Progenitor cell of endocrine pancreas (in vitro differentiated cells): Measurements from ENCODE around the gene PTRHD1. TPM values are rescaled to one million over a fixed set of nuclear protein-coding genes. Genes with fewer than 3 reads are reported as not detected.

Experiments used
- DNase-seq: peaks from one replicate; pipeline ENCODE4 v3.0.0; 2021; ENCODE audit warnings: low spot score; ENCODE audit not compliant: unreplicated experiment
- H3K27ac Mint-ChIP-seq: 2 replicates; pipeline ENCODE4 v1.8.0; 2021; ENCODE audit warnings: mild to moderate bottlenecking, moderate library complexity, mixed read lengths
- H3K27me3 Mint-ChIP-seq: 2 replicates; pipeline ENCODE4 v1.8.0; 2021; ENCODE audit warnings: mixed read lengths
- H3K36me3 Mint-ChIP-seq: 2 replicates; pipeline ENCODE4 v1.8.0; 2022; ENCODE audit warnings: mixed read lengths; ENCODE audit not compliant: insufficient read depth
- H3K4me1 Mint-ChIP-seq: 2 replicates; pipeline ENCODE4 v1.8.0; 2021; ENCODE audit warnings: low read depth, mixed read lengths
- H3K4me3 Mint-ChIP-seq: 2 replicates; pipeline ENCODE4 v1.8.0; 2021; ENCODE audit warnings: low read depth, mild to moderate bottlenecking, moderate library complexity, mixed read lengths
- H3K9me3 Mint-ChIP-seq: 2 replicates; pipeline ENCODE4 v1.8.0; 2021; ENCODE audit warnings: low read depth, mixed read lengths
- CTCF ChIP-seq: fragments of 200-600 bp; sonication (generic); IDR thresholded peaks from one replicate; pipeline ENCODE4 v1.5.0; 2021; ENCODE audit warnings: antibody characterized with exemption, mild to moderate bottlenecking; ENCODE audit not compliant: unreplicated experiment
- long read RNA-seq: library from polyadenylated mRNA; unstranded; transcript quantifications from one replicate; pipeline ENCODE4 v2.0.0, GENCODE V29; 2020
- total RNA-seq: library from RNA; stranded (reverse); gene quantifications from 2 replicates; pipeline ENCODE4 v1.2.1, GENCODE V29; 2021

Gene PTRHD1
- total RNA-seq, result 21.3 and 26.2 TPM in 2 replicates
- long read RNA-seq, transcript PTRHD1-201 (2 exons, 1,105 nt), result major isoform, 11 of 13 reads
- long read RNA-seq, partial matches to known transcripts, result 0 of 13 reads
- long read RNA-seq, other reads (novel, unspliced or antisense), result 2 of 13 reads

- peaks cover 16% of the 10 kb centered on the region for H3K4me1 Mint-ChIP-seq
- H3K27me3 Mint-ChIP-seq, result no peaks in the 10 kb centered on the region
- DNase-seq, result peak; percentile 91
- H3K36me3 Mint-ChIP-seq, result peaks cover 12% of the 10 kb centered on the region
- H3K4me3 Mint-ChIP-seq, result peak within 1 kb of the TSS; percentile 99
- H3K27ac Mint-ChIP-seq, result peak within 1 kb of the TSS; percentile 100
- peak; percentile 78 for TF ChIP-seq CTCF
- no peaks in the 10 kb centered on the region for H3K9me3 Mint-ChIP-seq
Observed at GRCh38 chr2:24792874-24793760, at the start of gene PTRHD1, which contains the start of gene CENPO. Gene PTRHD1 (minus strand): TSS chr2:24793391. CDS start chr2:24793377, 14 bp downstream. Gene CENPO (plus strand): TSS chr2:24793425. CDS start chr2:24793920, 495 bp downstream.

GRCh38 chr2:24842081-24843050 is 49.2 kb upstream of the PTRHD1 start:
- no peak overlapping the region for H3K4me3 Mint-ChIP-seq
- peaks cover 5% of the 10 kb centered on the region for H3K9me3 Mint-ChIP-seq
- no peaks in the 10 kb centered on the region for H3K27me3 Mint-ChIP-seq
- no peak for DNase-seq
- no peaks in the 10 kb centered on the region for H3K4me1 Mint-ChIP-seq
- peaks cover 6% of the 10 kb centered on the region for H3K36me3 Mint-ChIP-seq
- no peak for TF ChIP-seq CTCF
- H3K27ac Mint-ChIP-seq, result no peak overlapping the region

DNA sequence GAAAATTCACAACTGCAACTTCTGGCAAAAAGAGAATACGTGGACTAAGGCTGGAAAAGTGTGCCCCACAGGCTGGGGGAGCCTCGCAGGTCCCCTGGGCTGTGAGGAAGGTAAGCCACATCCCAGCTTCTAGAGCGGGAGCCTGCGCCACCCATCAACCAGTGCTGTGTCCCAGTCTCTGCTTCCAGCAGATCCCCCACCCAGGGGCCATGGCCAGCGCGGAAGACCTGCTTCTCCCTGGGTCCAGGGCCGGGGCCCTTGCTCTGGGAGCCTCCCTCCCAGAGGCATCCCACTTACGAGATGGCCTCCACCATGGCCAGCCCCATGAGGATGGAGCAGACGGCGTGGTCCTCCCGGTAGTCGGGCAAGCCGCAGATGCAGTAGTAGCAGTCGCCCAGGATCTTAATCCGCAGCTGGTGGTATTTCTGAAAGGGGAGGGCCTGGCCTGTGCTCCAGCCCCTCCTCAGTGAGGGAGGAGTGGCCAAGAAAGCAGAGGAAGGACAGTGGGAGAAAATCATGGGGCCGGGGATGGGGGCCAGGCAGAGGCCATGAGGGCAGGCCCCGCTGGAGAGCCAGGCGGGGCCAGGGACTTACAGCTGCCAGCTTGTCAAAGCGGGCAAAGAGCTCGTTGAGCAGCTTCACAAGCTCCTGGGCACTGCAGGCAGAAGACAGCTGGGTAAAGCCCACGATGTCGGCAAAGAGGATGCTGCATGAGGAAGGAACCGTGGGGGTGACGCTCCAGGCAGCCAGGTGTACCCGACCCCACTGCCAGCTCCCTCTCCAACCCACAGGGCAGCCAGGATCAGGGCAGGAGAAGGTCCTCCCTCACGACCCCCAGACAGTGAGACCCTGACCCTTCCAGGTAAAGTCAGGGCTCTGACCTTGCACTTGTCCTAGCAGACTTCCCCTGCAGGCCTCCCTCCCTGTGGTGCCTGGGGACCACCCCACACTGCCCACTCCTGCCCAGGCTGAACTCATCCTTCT is 48.1 kb upstream of the PTRHD1 start:
- no peak for TF ChIP-seq CTCF
- Mint-ChIP-seq H3K4me1 (no peaks in the 10 kb centered on the region), H3K27ac (no peak overlapping the region), H3K9me3 (no peaks in the 10 kb centered on the region), H3K27me3 (no peaks in the 10 kb centered on the region), H3K4me3 (no peak overlapping the region), H3K36me3 (peaks cover 4% of the 10 kb centered on the region)
- no peak for DNase-seq

DNA sequence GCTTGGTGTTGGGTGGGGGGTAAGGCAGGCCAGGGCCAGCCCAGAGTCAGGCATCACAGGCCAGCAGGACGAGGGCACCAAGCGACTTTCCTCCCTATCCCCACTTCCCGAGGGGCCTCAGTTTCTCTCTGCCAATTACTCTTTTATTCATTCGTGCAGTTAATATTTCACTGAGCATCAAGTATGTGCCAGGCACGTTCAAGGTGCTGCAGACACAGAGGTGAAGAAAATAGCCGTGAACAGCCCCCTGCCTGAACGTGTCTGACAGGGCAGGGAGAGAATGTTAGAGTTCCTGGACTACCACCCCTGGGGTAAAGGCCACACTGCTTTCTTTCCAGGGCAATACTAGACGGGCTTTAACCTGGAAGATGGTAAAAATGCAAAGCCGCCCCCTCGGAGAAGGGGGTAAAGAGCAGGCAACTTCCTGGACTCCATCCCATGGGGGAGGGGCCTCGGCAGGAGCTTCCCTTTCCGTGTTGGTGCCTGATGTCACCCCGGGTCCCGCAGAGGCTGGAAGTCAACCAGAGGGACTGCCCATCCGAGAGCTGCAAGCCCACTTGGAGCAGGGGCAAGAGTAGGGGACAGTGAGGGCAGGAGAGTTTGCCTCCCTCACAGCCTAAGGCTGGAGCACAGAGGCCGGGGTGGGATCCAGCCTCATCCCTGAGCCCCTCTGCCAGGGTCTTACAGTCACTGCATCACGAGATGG is 47.1 kb upstream of the PTRHD1 start:
- no peaks in the 10 kb centered on the region for H3K27me3 Mint-ChIP-seq
- H3K4me1 Mint-ChIP-seq, result no peaks in the 10 kb centered on the region
- H3K9me3 Mint-ChIP-seq, result no peaks in the 10 kb centered on the region
- TF ChIP-seq CTCF, result no peak
- peaks cover 4% of the 10 kb centered on the region for H3K36me3 Mint-ChIP-seq
- no peak for DNase-seq
- no peak overlapping the region for H3K27ac Mint-ChIP-seq
- no peak overlapping the region for H3K4me3 Mint-ChIP-seq
